AG09319 (cell line): ENCODE data around the gene TTC9B.

Source experiments
- DNase-seq: peaks from one replicate; pipeline ENCODE4 v3.0.0-alpha.2; 2010; ENCODE audit warnings: low read depth; ENCODE audit errors: extremely low read depth
- TF ChIP-seq, protein P1 (sequence below): IDR thresholded peaks from 2 replicates; pipeline ENCODE4 v1.5.1; 2011; ENCODE audit warnings: low read depth, mild to moderate bottlenecking, inconsistent platforms, low read length, moderate library complexity

Gene TTC9B

DNA sequence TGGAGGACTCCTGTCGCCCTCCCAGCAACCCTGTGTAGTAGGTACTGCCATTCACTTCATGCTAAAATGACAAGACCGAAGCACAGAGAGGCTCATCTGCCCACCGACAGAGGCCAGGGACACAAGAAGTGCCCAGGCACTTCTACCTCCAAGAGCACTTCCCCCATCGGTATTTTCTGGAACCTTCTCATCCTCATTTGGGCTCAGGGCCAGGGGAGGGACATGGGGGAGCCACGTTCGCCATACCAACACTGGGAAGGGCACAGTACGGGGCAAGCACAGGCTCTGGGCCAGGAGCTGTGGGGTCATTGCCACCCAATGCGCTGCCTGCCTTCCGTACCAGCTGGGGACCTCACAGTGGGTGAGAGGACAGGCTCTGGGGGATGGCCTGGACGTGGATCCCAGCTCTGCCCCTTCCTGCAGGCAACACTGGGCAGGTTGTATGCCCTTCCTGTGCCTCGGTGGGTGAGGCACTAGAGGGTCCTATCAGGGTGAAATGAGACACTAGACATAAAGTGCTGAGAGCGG, 29.6 kb upstream of the TTC9B start:
- no peak for DNase-seq

DNA sequence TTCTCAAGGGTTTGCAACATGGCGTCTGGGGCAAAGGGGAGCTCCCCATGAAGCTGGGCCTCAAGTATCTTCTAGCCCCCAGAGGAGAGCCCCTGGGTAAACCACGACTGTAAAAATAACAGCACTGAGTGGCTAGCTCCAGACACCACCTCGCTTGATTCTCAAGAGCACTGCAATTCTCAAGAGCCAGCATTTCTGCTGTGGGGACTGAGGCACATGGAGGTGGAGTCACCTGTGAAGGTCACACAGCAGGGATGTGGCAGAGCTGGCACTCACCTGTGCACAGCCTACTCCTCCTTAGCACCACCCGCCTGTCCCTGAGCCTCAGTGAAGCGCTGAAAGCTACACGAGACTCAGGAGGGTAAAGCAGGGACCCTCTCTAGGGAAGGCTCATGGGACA, 29.0 kb upstream of the TTC9B start:
- DNase-seq, result no peak
- TF ChIP-seq, protein P1, sequence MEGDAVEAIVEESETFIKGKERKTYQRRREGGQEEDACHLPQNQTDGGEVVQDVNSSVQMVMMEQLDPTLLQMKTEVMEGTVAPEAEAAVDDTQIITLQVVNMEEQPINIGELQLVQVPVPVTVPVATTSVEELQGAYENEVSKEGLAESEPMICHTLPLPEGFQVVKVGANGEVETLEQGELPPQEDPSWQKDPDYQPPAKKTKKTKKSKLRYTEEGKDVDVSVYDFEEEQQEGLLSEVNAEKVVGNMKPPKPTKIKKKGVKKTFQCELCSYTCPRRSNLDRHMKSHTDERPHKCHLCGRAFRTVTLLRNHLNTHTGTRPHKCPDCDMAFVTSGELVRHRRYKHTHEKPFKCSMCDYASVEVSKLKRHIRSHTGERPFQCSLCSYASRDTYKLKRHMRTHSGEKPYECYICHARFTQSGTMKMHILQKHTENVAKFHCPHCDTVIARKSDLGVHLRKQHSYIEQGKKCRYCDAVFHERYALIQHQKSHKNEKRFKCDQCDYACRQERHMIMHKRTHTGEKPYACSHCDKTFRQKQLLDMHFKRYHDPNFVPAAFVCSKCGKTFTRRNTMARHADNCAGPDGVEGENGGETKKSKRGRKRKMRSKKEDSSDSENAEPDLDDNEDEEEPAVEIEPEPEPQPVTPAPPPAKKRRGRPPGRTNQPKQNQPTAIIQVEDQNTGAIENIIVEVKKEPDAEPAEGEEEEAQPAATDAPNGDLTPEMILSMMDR, result no peak

More for the DNA sequence above, 29.6 kb upstream of the TTC9B start:
- TF ChIP-seq, protein P1, result no peak

DNA sequence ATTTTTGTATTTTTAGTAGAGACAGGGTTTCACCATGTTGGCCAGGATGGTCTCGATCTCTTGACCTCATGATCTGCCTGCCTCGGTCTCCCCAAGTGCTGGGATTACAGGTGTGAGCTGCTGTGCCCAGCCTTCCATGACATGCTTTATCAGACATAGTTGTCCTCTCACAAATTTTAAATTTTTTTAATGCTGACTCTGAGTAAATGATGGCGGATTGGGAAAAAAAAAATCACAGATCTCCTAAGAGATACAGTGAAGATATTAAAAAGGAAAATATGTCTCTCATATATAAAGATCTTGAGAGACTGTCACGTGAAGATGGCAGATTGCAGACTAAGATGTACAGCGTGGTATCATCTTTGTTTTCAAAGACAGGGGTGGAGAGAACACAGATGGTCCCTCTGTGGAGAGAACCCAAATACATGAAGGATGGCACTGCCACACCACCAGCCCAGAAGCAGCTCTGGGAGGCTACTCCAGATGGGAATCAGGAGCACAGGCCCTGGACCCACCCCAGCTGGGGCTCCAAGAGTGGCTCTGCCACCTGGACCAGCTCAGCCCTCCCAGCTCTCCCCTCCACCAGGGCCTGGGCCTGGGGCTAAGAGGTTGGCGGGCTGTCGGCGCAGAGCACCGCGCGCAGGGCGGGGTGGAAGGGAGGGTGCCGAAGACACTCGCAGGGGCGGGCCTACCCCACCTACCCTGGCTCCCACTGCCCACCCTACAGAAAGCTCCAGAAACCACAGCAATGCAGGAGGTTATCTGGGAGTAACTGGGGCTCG, 28.3 kb upstream of the TTC9B start:
- DNase-seq, result no peak
- TF ChIP-seq, protein P1, result no peak

DNA sequence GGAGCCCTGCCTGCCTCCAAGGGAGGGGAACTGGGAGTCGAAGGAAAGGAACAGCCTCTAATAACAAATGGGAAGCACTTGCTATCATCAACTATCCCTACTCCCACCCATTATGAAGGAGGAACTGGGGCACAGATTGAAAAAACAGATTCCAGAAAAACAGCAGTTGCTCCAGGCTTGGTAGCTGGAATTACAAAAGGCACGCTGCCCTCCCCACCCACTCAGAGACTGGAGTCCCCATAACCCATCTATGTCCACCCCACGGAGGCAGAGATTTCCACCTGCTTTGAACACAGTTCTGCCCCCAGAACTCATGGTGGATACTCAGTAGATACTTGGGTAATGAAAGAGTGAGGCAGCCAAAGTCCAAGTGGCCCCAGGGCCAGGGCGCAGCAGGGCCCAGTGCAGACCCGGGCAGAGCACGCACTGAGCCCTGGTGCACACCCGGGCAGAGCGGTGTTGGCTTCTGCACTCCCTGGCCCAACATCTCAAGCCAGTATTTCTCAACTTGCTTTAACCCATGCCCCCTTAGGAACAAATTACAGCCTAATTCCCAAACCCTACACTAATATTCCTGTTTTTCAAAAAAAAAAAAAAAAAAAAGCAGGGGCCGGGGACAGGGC, 27.4 kb upstream of the TTC9B start:
- TF ChIP-seq, protein P1, result no peak
- DNase-seq, result no peak

DNA sequence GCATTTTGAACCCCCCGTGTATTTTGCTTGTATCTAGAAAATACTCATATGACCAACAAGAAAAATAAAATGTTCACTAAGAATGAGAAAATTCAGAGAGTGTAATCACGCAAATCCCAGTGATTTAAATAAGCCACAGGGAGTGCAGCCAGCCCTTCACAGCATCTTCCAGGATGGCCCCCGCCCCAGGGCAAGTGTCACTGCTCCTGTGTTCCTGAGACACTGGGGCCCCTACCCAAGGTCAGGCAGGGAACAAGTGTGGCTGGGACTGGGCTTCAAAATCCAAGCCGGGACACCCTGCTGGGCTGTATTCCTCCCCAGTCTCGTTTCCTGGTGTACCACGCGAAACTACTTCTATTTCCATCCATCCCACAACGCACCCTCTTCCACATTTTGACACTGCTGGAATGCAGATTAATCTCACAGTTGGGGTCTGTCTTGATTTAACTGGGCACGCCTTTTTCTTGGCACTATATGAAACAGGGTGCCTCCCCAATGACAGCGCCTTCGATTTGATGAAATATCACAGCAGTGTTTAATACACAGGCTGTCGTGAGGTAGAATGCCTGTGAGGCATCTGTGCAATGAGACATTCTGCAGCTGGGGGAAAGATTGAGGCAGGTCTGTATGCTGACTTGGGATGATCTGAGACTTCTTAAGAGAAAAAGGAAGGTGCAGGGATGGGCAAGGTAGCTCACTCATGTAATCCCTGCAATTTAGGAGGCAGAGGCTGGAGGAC, 26.6 kb upstream of the TTC9B start:
- TF ChIP-seq, protein P1, result no peak
- no peak for DNase-seq

DNA sequence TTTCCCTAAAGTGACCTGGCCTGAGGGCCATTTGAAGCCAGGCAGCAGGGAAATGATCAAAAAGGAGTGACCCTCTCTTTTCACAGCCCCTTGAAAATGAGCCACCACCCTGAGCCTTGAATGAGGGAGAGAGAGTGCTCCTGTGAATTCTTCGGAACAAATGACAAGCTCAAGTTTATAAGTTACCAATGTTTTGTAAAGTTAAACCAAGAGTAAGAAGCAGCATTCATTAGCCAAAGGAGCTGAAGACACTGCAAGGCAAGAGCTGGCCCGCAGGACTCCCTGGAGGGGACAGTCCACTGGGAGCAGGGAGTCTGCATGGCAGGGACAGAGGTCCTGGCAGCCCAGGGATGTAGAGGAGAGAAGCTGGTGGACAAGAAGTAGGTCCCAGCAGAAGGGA, 25.0 kb upstream of the TTC9B start:
- TF ChIP-seq, protein P1, result no peak
- no peak for DNase-seq
